HPDE6-E6E7 (cell line): ENCODE measurements around the gene ICE2.

ENCODE experiments used
- DNase-seq: peaks from one replicate; pipeline ENCODE4 v3.0.0; 2011; ENCODE audit warnings: missing footprints; ENCODE audit errors: extremely low spot score

The ICE2 gene

GRCh38 chr15:60478566-60479360 lies at the start of gene ICE2:
TSS of gene ICE2 (minus strand) at chr15:60479142. CDS start at chr15:60477977, 1,165 bp downstream.
- peak; percentile 82 for DNase-seq

GRCh38 chr15:60528530-60528929 lies 49.6 kb upstream of the ICE2 start:
- no peak for DNase-seq

- no peak for DNase-seq
These were observed 48.5 kb upstream of the ICE2 start for GRCh38 chr15:60527456-60527855.

GRCh38 chr15:60526127-60526616 lies 47.2 kb upstream of the ICE2 start:
- no peak for DNase-seq

- no peak for DNase-seq
These were observed 46.5 kb upstream of the ICE2 start for GRCh38 chr15:60525341-60526039.

- DNase-seq: peak; percentile 51
These were observed 44.1 kb upstream of the ICE2 start for GRCh38 chr15:60523056-60523455.

- DNase-seq: peak; percentile 20
These were observed 42.0 kb upstream of the ICE2 start for GRCh38 chr15:60520825-60521368.

GRCh38 chr15:60520013-60520824 lies 41.3 kb upstream of the ICE2 start:
- DNase-seq: peak; percentile 80

GRCh38 chr15:60519218-60519617 lies 40.3 kb upstream of the ICE2 start:
- no peak for DNase-seq

GRCh38 chr15:60518511-60518910 lies 39.6 kb upstream of the ICE2 start:
- no peak for DNase-seq

GRCh38 chr15:60514261-60514881 lies 35.4 kb upstream of the ICE2 start:
- no peak for DNase-seq

- DNase-seq: no peak
These were observed 34.7 kb upstream of the ICE2 start for GRCh38 chr15:60513676-60514075.

GRCh38 chr15:60512937-60513336 lies 34.0 kb upstream of the ICE2 start:
- DNase-seq: no peak

GRCh38 chr15:60511351-60512031 lies 32.5 kb upstream of the ICE2 start:
- DNase-seq: no peak

GRCh38 chr15:60510006-60510405 lies 31.1 kb upstream of the ICE2 start:
- no peak for DNase-seq

GRCh38 chr15:60509470-60509869 lies 30.5 kb upstream of the ICE2 start:
- no peak for DNase-seq

- DNase-seq: no peak
These were observed 29.5 kb upstream of the ICE2 start for GRCh38 chr15:60508442-60508841.

GRCh38 chr15:60507596-60508424 lies 28.9 kb upstream of the ICE2 start:
- DNase-seq: peak; percentile 54

GRCh38 chr15:60496853-60497252 lies 17.9 kb upstream of the ICE2 start:
- DNase-seq: no peak

- no peak for DNase-seq
These were observed 15.2 kb upstream of the ICE2 start for GRCh38 chr15:60494108-60494507.
